Endodermal cell (in vitro differentiated cells): Measurements from ENCODE around the gene SH3BGRL3. TPM values are rescaled to one million over a fixed set of nuclear protein-coding genes. Genes with fewer than 3 reads are reported as not detected.
A peak's percentile ranks its signal among the peaks of the same experiment; 100 is the strongest.
"Not testable (repeated sequence)": the region's sequence is repeated elsewhere in the genome, so short reads cannot be mapped to it uniquely, and the experiment has no call there.

Source experiments
- DNase-seq: peaks from one replicate; pipeline ENCODE4 v3.0.0-alpha.2; 2017
- H3K27ac ChIP-seq: 2 replicates; pipeline ENCODE4 v1.5.1; 2013; ENCODE audit warnings: mild to moderate bottlenecking, low read depth, low read length, moderate library complexity
- H3K27me3 ChIP-seq: 2 replicates; pipeline ENCODE4 v1.6.1; 2013; ENCODE audit warnings: mild to moderate bottlenecking, low read length, moderate library complexity; ENCODE audit not compliant: insufficient read depth, control insufficient read depth, poor library complexity, severe bottlenecking
- H3K36me3 ChIP-seq: 2 replicates; pipeline ENCODE4 v1.7.0; 2013; ENCODE audit warnings: mild to moderate bottlenecking, low read length, moderate library complexity; ENCODE audit not compliant: control insufficient read depth, insufficient read depth
- H3K4me1 ChIP-seq: one replicate; pipeline ENCODE4 v1.7.0; 2013; ENCODE audit warnings: low read length; ENCODE audit not compliant: control insufficient read depth, insufficient read depth
- H3K4me3 ChIP-seq: 2 replicates; pipeline ENCODE4 v1.5.1; 2013; ENCODE audit warnings: mild to moderate bottlenecking, low read length, moderate library complexity
- H3K9ac ChIP-seq: 2 replicates; pipeline ENCODE4 v1.6.1; 2013; ENCODE audit warnings: mild to moderate bottlenecking, low read length, moderate library complexity; ENCODE audit not compliant: poor library complexity, severe bottlenecking; ENCODE audit errors: extremely low read depth
- H3K9me3 ChIP-seq: 2 replicates; pipeline ENCODE4 v1.6.1; 2013; ENCODE audit warnings: mild to moderate bottlenecking, low read length, moderate library complexity; ENCODE audit not compliant: control insufficient read depth
- H3K27ac Mint-ChIP-seq: 2 replicates; pipeline ENCODE4 v1.8.0; 2020; ENCODE audit warnings: mixed read lengths
- H3K27me3 Mint-ChIP-seq: 2 replicates; pipeline ENCODE4 v1.8.0; 2021; ENCODE audit warnings: mild to moderate bottlenecking, mixed read lengths; ENCODE audit not compliant: insufficient read depth
- H3K36me3 Mint-ChIP-seq: 2 replicates; pipeline ENCODE4 v1.8.0; 2020; ENCODE audit warnings: low read depth, mixed read lengths
- H3K4me1 Mint-ChIP-seq: 2 replicates; pipeline ENCODE4 v1.8.0; 2020; ENCODE audit warnings: mixed read lengths
- H3K4me3 Mint-ChIP-seq: 2 replicates; pipeline ENCODE4 v1.8.0; 2020; ENCODE audit warnings: mild to moderate bottlenecking, moderate library complexity, mixed read lengths
- H3K9me3 Mint-ChIP-seq: 2 replicates; pipeline ENCODE4 v1.8.0; 2020; ENCODE audit warnings: mild to moderate bottlenecking, mixed read lengths
- WGBS, 2 experiments: methylation state at CpG; one replicate each; pipeline versions ENCODE4 v1.1.5 to v1.1.7; 2013; ENCODE audit warnings: missing lambda C conversion rate in 2 of 2, mixed read lengths in 1 of 2; ENCODE audit not compliant: insufficient coverage in 1 of 2, insufficient read length in 1 of 2; 5-methylcytosine and 5-hydroxymethylcytosine counted together
- total RNA-seq, 2 donors: library from RNA; stranded (reverse); fragmentation: NEBNext Ultra II Directional in 1 of 2; extraction: Animal tissue kit (Norgen Biotek cat#: 25700) in 1 of 2; gene quantifications; 2 replicates in 1 of 2; 3 replicates in 1 of 2; pipeline ENCODE4 v1.2.1, GENCODE V29; 2021
- TF ChIP-seq, protein P1 (sequence below): fragments of 200-600 bp; sonication (generic); conservative IDR thresholded peaks from 2 replicates; pipeline ENCODE4 v1.5.0; 2021; ENCODE audit warnings: antibody characterized with exemption, mild to moderate bottlenecking

Gene SH3BGRL3
- total RNA-seq, 2 donors from 2014 or later, result 119 to 132 TPM

DNA sequence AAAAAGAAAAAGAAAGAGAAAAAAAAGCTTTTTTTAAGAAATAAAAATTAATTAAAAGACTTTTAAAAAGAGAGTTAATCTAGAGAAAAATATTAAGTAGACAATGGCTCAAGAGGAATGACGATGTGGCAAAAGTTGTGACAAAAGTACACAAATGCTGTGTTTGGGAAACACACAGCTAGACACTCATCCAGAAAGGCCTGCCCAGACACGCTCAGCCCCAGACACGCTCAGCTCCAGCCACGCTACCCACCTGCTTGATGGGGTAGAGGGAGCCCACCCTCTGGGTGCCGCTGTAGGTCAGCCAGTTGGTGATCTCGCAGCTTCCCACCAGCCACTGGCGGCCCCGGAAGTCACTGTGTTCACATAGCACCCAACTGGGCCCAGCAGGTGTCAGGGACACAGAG is 48.1 kb downstream of the SH3BGRL3 start:
- no peak overlapping the region for H3K4me3 ChIP-seq
- no peaks in the 10 kb centered on the region for H3K4me1 Mint-ChIP-seq
- peaks cover 35% of the 10 kb centered on the region for H3K36me3 Mint-ChIP-seq
- H3K27ac Mint-ChIP-seq, result no peak overlapping the region
- H3K27ac ChIP-seq, result no peak overlapping the region
- WGBS, 2 experiments, result 84 to 88% methylated on average over 7 to 8 of the region's 8 CpGs
- no peaks in the 10 kb centered on the region for H3K27me3 Mint-ChIP-seq
- H3K27me3 ChIP-seq, result no peaks in the 10 kb centered on the region
- H3K4me3 Mint-ChIP-seq, result no peak overlapping the region
- no peaks in the 10 kb centered on the region for H3K9me3 ChIP-seq
- no peaks in the 10 kb centered on the region for H3K9me3 Mint-ChIP-seq
- H3K36me3 ChIP-seq, result no peaks in the 10 kb centered on the region
- DNase-seq, result no peak
- no peak overlapping the region for H3K9ac ChIP-seq
- no peaks in the 10 kb centered on the region for H3K4me1 ChIP-seq
- TF ChIP-seq, protein P1, sequence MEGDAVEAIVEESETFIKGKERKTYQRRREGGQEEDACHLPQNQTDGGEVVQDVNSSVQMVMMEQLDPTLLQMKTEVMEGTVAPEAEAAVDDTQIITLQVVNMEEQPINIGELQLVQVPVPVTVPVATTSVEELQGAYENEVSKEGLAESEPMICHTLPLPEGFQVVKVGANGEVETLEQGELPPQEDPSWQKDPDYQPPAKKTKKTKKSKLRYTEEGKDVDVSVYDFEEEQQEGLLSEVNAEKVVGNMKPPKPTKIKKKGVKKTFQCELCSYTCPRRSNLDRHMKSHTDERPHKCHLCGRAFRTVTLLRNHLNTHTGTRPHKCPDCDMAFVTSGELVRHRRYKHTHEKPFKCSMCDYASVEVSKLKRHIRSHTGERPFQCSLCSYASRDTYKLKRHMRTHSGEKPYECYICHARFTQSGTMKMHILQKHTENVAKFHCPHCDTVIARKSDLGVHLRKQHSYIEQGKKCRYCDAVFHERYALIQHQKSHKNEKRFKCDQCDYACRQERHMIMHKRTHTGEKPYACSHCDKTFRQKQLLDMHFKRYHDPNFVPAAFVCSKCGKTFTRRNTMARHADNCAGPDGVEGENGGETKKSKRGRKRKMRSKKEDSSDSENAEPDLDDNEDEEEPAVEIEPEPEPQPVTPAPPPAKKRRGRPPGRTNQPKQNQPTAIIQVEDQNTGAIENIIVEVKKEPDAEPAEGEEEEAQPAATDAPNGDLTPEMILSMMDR, result no peak

DNA sequence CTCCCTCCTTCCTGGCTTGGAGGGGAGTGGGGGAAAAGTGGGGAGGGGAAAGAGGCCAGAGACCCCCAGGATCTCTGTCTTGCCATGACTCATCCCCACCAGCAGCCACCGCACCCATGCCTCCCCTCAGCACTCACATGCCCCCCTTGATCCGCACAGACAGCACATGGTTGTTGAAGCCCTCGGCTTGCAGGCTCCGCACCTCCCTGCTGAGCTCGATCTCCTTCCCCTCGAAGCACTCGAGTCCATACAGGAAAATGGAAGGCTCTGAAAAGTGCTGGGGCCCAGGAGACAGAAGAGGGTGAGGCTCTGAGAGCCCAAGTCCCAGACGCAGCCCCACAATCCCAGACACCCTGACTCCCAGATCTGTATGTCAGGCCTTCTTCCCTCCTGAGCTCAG is 48.7 kb downstream of the SH3BGRL3 start:
- no peaks in the 10 kb centered on the region for H3K9me3 Mint-ChIP-seq
- H3K27ac Mint-ChIP-seq, result peak overlapping the region; percentile 74
- Histone ChIP-seq H3K9me3 (no peaks in the 10 kb centered on the region), H3K27me3 (no peaks in the 10 kb centered on the region), H3K4me3 (no peak overlapping the region), H3K4me1 (no peaks in the 10 kb centered on the region), H3K27ac (no peak overlapping the region), H3K9ac (no peak overlapping the region), H3K36me3 (no peaks in the 10 kb centered on the region)
- H3K36me3 Mint-ChIP-seq, result peaks cover 29% of the 10 kb centered on the region
- H3K27me3 Mint-ChIP-seq, result no peaks in the 10 kb centered on the region
- DNase-seq, result no peak
- TF ChIP-seq, protein P1, result no peak
- H3K4me1 Mint-ChIP-seq, result no peaks in the 10 kb centered on the region
- 89 to 92% methylated on average over 5 to 8 of the region's 8 CpGs for WGBS, 2 experiments
- H3K4me3 Mint-ChIP-seq, result no peak overlapping the region

- not testable (repeated sequence) for H3K9me3 ChIP-seq, H3K4me3 ChIP-seq, H3K27me3 ChIP-seq, H3K4me1 Mint-ChIP-seq, DNase-seq, H3K4me3 Mint-ChIP-seq, H3K4me1 ChIP-seq, H3K27ac ChIP-seq, H3K36me3 ChIP-seq, H3K9ac ChIP-seq, H3K27me3 Mint-ChIP-seq, H3K27ac Mint-ChIP-seq, H3K9me3 Mint-ChIP-seq
- H3K36me3 Mint-ChIP-seq, result peaks cover 23% of the 10 kb centered on the region
- 94 to 100% methylated on average over 2 to 4 of the region's 4 CpGs for WGBS, 2 experiments
Measured at GRCh38 chr1:26329380-26329779, 49.5 kb downstream of the SH3BGRL3 start.

GRCh38 chr1:26330276-26330675 is 50.4 kb downstream of the SH3BGRL3 start:
- 95 to 100% methylated on average over 5 of the region's 5 CpGs for WGBS, 2 experiments
- Histone ChIP-seq H3K27me3 (no peaks in the 10 kb centered on the region), H3K4me3 (no peak overlapping the region), H3K9me3 (no peaks in the 10 kb centered on the region), H3K36me3 (no peaks in the 10 kb centered on the region), H3K4me1 (no peaks in the 10 kb centered on the region), H3K27ac (no peak overlapping the region), H3K9ac (no peak overlapping the region)
- Mint-ChIP-seq H3K9me3 (no peaks in the 10 kb centered on the region), H3K4me1 (peaks cover 4% of the 10 kb centered on the region), H3K4me3 (no peak overlapping the region), H3K27me3 (peaks cover 2% of the 10 kb centered on the region), H3K36me3 (peaks cover 16% of the 10 kb centered on the region), H3K27ac (no peak overlapping the region)
- TF ChIP-seq, protein P1, result no peak
- no peak for DNase-seq
